ENCODE data around the gene NPY4R2.
"Not testable (repeated sequence)": the region's sequence is repeated elsewhere in the genome, so short reads cannot be mapped to it uniquely, and the experiment has no call there.

Gene NPY4R2, protein sequence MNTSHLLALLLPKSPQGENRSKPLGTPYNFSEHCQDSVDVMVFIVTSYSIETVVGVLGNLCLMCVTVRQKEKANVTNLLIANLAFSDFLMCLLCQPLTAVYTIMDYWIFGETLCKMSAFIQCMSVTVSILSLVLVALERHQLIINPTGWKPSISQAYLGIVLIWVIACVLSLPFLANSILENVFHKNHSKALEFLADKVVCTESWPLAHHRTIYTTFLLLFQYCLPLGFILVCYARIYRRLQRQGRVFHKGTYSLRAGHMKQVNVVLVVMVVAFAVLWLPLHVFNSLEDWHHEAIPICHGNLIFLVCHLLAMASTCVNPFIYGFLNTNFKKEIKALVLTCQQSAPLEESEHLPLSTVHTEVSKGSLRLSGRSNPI

DNA sequence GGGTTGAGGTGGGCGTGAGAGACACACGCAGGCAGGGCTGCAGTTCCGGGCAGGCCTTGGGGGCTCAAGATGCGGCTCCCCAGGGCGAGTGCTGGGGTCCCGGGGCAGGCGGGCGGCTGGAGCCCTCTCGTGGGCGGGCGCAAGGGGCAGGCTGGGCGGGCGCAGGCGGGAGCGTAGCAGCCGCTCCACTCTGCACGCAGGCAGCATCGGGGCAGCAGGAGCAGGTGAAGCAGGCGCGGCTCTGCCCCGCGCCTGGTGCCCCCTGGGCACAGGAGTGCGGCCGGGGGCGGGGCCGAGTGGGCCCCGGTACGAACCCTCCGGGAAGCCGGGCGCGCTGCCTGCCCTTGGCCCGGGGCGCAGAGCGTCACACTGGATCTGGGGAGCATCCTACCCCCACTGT is at the start of gene NPY4R2:
Gene NPY4R2, plus strand, starts transcription at position 188 of the 400 bp plus-strand sequence. CDS start 3,326 bp downstream, outside the sequence.
- not testable (repeated sequence) for DNase-seq (ENCODE audit: low read depth)

DNA sequence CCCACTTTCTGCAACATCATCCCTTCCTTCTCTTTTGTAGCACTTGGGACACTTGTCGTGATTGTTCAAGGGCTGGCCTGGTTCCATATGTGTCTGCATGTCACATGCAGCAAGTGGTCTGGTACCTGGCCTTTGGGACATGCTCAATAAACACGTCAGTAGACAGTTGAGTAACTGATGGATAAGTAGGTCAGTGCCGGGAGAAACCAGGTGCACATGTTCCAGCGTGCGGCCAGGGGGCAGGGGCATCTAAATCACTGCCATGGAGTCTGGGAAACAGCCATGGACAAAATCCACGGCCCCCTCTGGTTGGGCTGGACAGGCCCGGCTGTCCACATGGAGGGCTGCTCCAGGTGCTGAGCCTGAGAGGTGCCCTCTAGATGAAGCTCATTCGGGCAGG is 47.6 kb upstream of the NPY4R2 start:
- not testable (repeated sequence) for DNase-seq (ENCODE audit: low read depth)

GRCh38 chr10:47871485-47872180 is 46.8 kb upstream of the NPY4R2 start:
- DNase-seq (ENCODE audit: low read depth) = not testable (repeated sequence)

DNA sequence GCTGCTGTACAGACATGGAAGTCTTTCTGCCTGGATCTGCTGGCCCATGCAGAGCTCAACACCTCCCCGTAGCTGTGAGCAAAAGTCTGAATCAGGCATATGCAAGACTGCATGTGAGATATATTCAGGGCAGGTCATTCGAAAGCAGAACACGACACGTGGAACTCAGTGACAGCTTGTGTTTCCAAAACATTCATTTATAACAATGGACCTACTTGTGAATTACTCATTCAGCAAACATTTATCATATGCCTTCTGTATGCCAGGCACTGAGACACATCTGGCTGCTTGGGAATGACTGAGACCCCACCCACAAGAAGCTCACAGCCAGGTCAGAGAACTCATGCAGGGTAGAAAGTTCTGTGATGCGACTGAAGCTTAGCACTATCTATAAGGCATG is 46.2 kb upstream of the NPY4R2 start:
- DNase-seq (ENCODE audit: low read depth) = not testable (repeated sequence)

- DNase-seq (ENCODE audit: low read depth) = not testable (repeated sequence)
Measured at GRCh38 chr10:47884239-47884638, 34.2 kb upstream of the NPY4R2 start.

- not testable (repeated sequence) for DNase-seq (ENCODE audit: low read depth)
Measured at GRCh38 chr10:47884934-47885333, 33.5 kb upstream of the NPY4R2 start.

- not testable (repeated sequence) for DNase-seq (ENCODE audit: low read depth)
Measured at GRCh38 chr10:47886356-47886755, 32.1 kb upstream of the NPY4R2 start.

- not testable (repeated sequence) for DNase-seq (ENCODE audit: low read depth)
Measured at GRCh38 chr10:47886827-47887226, 31.6 kb upstream of the NPY4R2 start.

GRCh38 chr10:47890737-47891136 is 27.7 kb upstream of the NPY4R2 start:
- not testable (repeated sequence) for DNase-seq (ENCODE audit: low read depth)

DNA sequence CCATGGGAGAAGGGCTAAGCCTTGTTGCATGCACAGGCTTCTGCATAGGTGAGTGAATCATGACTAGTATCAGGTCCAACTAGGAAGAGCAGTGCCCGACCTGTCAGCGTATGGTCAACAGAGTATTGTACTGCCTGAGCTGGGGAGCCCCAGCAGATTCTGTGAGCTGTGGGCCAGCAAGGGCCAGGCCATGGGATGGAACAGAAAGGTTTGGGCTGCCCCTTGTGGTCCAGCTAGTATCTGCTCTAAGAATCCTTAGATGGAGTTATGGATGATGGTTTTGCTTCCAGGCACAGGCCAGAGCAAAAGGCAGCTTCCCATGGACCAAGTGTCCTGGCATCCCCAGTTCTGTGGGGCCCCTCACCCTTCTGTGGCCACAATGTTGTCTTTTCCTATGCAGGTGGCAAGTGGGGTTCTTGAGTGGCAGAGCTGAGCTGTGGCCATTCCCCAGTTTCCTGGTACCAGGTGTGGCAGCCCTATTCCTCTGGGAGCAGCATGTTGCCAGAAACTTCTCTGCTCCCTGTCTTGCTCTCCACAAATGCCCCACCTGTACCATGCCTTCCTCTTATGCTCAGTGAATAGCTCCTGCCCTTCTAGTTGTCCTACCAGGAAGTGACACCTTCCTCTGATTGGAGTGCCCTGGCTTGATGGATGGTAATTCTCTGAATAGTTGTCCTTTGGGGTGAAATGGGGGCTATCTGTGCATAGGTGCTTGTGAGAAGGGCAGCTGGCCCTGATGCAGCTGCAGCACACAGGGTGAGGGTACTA is 25.8 kb upstream of the NPY4R2 start:
- DNase-seq (ENCODE audit: low read depth) = not testable (repeated sequence)

- DNase-seq (ENCODE audit: low read depth) = not testable (repeated sequence)
Measured at GRCh38 chr10:47894571-47894970, 23.9 kb upstream of the NPY4R2 start.

DNA sequence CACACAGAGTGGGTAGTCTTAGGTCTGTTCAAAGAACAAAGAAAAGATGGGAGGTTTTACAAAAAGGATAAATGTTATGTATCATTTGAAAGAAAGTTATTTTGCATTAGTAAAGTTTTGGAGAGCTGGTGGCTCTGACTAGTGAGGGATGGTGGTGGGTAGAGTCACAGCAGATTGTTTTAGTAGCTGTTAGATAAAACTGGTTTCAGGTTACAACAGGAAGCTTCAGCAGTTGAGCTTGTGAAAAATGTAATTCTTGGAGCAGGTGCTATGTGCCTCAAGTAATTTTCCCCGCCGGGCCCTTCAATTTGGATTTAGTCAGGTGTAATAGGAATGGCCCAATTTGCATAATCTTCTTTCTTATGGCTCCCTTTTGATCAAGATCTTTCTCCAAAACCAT is 20.6 kb upstream of the NPY4R2 start:
- DNase-seq (ENCODE audit: low read depth) = not testable (repeated sequence)

- DNase-seq (ENCODE audit: low read depth) = not testable (repeated sequence)
Measured at GRCh38 chr10:47909333-47909732, 9.1 kb upstream of the NPY4R2 start.

- DNase-seq (ENCODE audit: low read depth) = not testable (repeated sequence)
Measured at GRCh38 chr10:47910486-47910885, 8.0 kb upstream of the NPY4R2 start.

- not testable (repeated sequence) for DNase-seq (ENCODE audit: low read depth)
Measured at GRCh38 chr10:47914052-47914451, 4.4 kb upstream of the NPY4R2 start.

GRCh38 chr10:47915849-47916548 is 2.5 kb upstream of the NPY4R2 start:
- DNase-seq (ENCODE audit: low read depth) = not testable (repeated sequence)

GRCh38 chr10:47920610-47921009 is 2.1 kb downstream of the NPY4R2 start:
- not testable (repeated sequence) for DNase-seq (ENCODE audit: low read depth)

GRCh38 chr10:47922503-47922902 is 4.0 kb downstream of the NPY4R2 start:
- not testable (repeated sequence) for DNase-seq (ENCODE audit: low read depth)

- not testable (repeated sequence) for DNase-seq (ENCODE audit: low read depth)
Measured at GRCh38 chr10:47924628-47925027, 6.2 kb downstream of the NPY4R2 start.

DNA sequence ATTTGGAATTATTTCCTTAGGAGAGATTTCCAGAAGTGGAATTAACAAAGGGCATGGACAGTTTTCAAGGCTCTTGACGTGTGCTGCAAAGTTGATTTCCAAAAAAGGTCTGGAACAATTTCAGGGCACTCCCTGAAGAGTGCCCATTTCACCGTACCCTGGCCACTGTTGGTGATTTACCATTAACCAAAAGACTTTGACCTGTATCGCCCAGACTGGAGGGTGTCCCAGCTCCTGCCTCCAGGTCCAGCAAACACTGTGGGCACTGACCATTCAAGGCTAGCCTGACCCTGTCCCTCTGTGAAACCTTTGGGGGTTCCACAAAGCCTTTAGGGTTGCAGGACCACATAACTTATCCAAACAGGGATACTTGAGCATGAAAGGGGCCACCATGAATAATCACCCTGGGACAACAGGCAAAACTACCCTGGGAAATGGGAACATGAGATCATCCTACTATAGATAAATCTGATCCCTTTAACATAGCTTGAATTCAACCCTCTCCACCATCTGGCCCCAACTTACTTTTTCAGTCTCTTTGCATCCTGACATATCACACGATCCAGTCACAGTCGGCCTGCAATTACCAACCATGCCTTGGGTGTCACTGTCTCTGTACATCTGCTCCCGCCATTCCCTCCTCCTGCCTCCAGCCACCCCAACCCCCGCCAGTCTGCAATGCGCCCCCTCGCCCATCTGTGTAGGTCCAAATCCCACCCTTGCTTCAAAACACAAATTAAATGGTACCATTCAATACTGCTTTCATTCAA is 8.9 kb downstream of the NPY4R2 start:
- not testable (repeated sequence) for DNase-seq (ENCODE audit: low read depth)

GRCh38 chr10:47928225-47928624 is 9.8 kb downstream of the NPY4R2 start:
- DNase-seq (ENCODE audit: low read depth) = not testable (repeated sequence)
